ENCODE data around the gene DCDC1. TPM values are rescaled to one million over a fixed set of nuclear protein-coding genes. Genes with fewer than 3 reads are reported as not detected.
"Not testable (repeated sequence)": the region's sequence is repeated elsewhere in the genome, so short reads cannot be mapped to it uniquely, and the experiment has no call there.

DCDC1 gene
- total RNA-seq, 1 experiment from 2014 or later = 0.58 TPM

DNA sequence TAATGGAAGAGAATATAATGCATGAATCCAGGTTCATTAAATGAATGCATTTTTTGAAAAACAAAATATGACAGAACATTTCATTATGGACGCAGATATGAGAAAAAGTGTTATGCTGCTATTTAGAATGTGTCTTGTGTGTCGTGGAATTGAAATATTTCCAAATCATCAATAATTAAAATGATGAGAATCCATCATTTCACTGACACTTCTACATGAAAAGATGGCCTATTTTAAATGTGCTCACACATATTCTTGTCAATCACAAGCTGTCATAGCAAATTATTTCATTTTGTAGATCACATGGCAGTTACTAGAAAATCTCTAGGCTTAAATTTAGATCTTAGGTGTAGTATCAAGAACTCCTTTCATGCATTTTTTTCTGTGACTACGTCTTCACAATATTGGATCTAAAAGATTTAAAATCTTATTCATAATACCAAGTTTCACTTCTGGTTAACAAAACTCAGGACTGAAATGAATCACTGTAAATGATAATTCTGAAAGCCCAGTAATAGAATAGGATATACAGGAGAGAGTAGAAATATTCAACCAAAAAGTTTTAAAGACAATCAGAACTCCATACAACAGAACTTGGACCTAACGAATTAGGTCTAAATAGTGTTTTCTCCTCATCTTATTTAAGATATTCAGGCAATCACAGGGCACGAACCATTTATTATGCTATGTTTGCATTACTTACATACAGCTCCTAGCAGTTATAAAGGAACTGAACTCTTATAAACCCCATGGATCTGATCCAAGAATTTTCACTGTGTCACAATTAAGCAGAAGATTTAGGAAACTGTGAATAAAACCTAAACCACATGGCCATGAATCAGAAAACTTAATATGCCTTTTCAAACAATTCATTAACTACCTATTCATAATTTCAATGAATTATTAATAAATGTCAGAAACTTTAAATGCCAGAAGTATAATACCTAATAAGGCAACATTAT, 67.7 kb downstream of the DCDC1 start:
- intact Hi-C loops (cut with micrococcal nuclease; ENCODE audit: unreplicated experiment) = no loop called here
- TF ChIP-seq, protein P1, sequence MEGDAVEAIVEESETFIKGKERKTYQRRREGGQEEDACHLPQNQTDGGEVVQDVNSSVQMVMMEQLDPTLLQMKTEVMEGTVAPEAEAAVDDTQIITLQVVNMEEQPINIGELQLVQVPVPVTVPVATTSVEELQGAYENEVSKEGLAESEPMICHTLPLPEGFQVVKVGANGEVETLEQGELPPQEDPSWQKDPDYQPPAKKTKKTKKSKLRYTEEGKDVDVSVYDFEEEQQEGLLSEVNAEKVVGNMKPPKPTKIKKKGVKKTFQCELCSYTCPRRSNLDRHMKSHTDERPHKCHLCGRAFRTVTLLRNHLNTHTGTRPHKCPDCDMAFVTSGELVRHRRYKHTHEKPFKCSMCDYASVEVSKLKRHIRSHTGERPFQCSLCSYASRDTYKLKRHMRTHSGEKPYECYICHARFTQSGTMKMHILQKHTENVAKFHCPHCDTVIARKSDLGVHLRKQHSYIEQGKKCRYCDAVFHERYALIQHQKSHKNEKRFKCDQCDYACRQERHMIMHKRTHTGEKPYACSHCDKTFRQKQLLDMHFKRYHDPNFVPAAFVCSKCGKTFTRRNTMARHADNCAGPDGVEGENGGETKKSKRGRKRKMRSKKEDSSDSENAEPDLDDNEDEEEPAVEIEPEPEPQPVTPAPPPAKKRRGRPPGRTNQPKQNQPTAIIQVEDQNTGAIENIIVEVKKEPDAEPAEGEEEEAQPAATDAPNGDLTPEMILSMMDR (conservative IDR thresholded peaks at IDR 0.05; ENCODE audit: low read depth, low read length) = no peak
- Histone ChIP-seq H3K4me1 (ENCODE audit: insufficient read depth, low read length, poor library complexity, severe bottlenecking) (peaks cover 35% of the 10 kb centered on the region), H3K27ac (ENCODE audit: low read depth, low read length, poor library complexity, severe bottlenecking) (no peak overlapping the region), H3K4me3 (ENCODE audit: low read depth, low read length, poor library complexity, severe bottlenecking) (no peak overlapping the region), H3K27me3 (replicated peaks; ENCODE audit: insufficient read depth, low read depth, low read length, poor library complexity) (peaks cover 30% of the 10 kb centered on the region), H3K9me3 (ENCODE audit: low read depth, low read length, poor library complexity, severe bottlenecking) (no peaks in the 10 kb centered on the region), H3K36me3 (ENCODE audit: insufficient read depth, low read length, poor library complexity, severe bottlenecking) (no peaks in the 10 kb centered on the region)
- POLR2A ChIA-PET (ENCODE audit: low non-redundant PET) = no interaction called here
- no TSS peak for BruUV-seq (replicated peaks)
- CTCF ChIA-PET = interaction anchor here (1.4 kb wide), 1 partner anchor 39 kb away, joined by 4 read pairs; no protein-coding TSS in a partner anchor
- DNase-seq (ENCODE audit: low spot score) = peak; percentile 64

DNA sequence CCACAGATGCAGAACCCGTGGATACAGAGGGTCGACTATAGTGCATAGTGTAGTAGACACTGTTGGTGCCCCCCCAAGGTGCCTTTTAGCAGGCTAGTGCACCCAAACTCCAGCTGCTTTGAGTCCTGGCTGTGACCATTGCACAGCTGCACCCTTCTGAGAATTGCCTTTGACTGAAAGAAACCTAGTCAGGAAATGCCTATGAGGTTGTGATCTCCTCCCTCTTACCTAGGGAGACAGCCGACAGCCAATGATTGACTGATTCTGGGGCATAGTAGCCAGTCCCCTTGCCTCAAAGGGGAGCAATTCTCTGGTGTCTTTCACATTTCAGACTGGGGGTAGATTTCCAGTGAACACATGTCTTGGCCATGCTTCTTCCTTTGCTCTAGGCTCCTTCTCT, 74.2 kb downstream of the DCDC1 start:
- no peak for DNase-seq (ENCODE audit: low spot score)
- TF ChIP-seq EZH2 (IDR thresholded peaks at IDR 0.05; ENCODE audit: borderline replicate concordance, low read depth, low read length, poor library complexity, severe bottlenecking) = no peak
- TF ChIP-seq, protein P1 (conservative IDR thresholded peaks at IDR 0.05; ENCODE audit: low read depth, low read length) = no peak
- ChIA-PET POLR2A (ENCODE audit: low non-redundant PET) (interaction anchor here (0.6 kb wide), 1 partner anchor 12 kb away, joined by 3 read pairs; no protein-coding TSS in a partner anchor), CTCF (no interaction called here)
- Histone ChIP-seq H3K4me1 (ENCODE audit: insufficient read depth, low read length, poor library complexity, severe bottlenecking) (no peaks in the 10 kb centered on the region), H3K27ac (ENCODE audit: low read depth, low read length, poor library complexity, severe bottlenecking) (no peak overlapping the region), H3K27me3 (replicated peaks; ENCODE audit: insufficient read depth, low read depth, low read length, poor library complexity) (peaks cover 49% of the 10 kb centered on the region), H3K36me3 (ENCODE audit: insufficient read depth, low read length, poor library complexity, severe bottlenecking) (no peaks in the 10 kb centered on the region), H3K9me3 (ENCODE audit: low read depth, low read length, poor library complexity, severe bottlenecking) (no peaks in the 10 kb centered on the region), H3K4me3 (ENCODE audit: low read depth, low read length, poor library complexity, severe bottlenecking) (no peak overlapping the region)
- intact Hi-C loops (cut with micrococcal nuclease; ENCODE audit: unreplicated experiment) = no loop called here
- no TSS peak for BruUV-seq (replicated peaks)

DNA sequence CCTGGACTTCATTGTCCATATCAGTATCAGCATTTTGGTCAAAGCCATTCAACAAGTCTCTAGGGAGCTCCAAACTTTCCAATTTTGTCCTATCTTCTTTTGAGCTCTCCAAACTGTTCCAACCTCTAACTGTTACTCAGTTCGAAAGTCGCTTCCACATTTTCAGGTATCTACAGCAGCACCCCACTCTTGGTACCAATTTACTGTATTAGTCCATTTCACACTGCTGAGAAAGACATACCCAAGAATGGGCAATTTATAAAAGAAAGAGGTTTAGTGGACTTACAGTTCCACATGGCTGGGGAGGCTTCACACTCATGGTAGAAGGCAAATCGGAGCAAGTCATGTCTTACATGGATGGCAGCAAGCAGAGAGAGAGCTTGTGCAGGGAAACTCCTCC, 96.0 kb downstream of the DCDC1 start:
- BruUV-seq (replicated peaks); H3K4me3 ChIP-seq (ENCODE audit: low read depth, low read length, poor library complexity, severe bottlenecking); H3K27ac ChIP-seq (ENCODE audit: low read depth, low read length, poor library complexity, severe bottlenecking); H3K4me1 ChIP-seq (ENCODE audit: insufficient read depth, low read length, poor library complexity, severe bottlenecking); CTCF ChIA-PET; DNase-seq (ENCODE audit: low spot score); POLR2A ChIA-PET (ENCODE audit: low non-redundant PET); intact Hi-C loops (cut with micrococcal nuclease; ENCODE audit: unreplicated experiment); H3K36me3 ChIP-seq (ENCODE audit: insufficient read depth, low read length, poor library complexity, severe bottlenecking); H3K27me3 ChIP-seq (replicated peaks; ENCODE audit: insufficient read depth, low read depth, low read length, poor library complexity): not testable (repeated sequence)
- peaks cover 17% of the 10 kb centered on the region for H3K9me3 ChIP-seq (ENCODE audit: low read depth, low read length, poor library complexity, severe bottlenecking)

DNA sequence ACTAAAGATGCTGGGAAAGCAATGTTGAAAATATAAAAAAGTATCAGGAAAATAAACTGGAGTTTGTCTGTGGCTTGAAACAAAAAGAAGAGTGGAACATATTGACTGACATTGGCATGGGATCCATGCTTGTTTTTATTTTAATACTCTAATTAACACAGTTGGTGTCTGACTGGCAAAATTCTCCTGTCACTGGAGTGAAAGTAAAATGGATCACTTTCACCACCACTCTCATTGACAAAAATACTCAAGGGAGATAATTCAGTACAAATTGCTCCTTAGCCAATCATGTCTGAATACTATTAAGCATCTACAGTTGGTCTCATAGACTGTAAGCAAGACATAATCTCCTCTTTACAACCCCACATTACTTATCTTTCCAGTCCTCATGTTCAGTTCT, 101.8 kb downstream of the DCDC1 start:
- H3K27ac ChIP-seq (ENCODE audit: low read depth, low read length, poor library complexity, severe bottlenecking) = no peak overlapping the region
- no peaks in the 10 kb centered on the region for H3K36me3 ChIP-seq (ENCODE audit: insufficient read depth, low read length, poor library complexity, severe bottlenecking)
- CTCF ChIA-PET = no interaction called here
- H3K4me3 ChIP-seq (ENCODE audit: low read depth, low read length, poor library complexity, severe bottlenecking) = no peak overlapping the region
- POLR2A ChIA-PET (ENCODE audit: low non-redundant PET) = no interaction called here
- peaks cover 3% of the 10 kb centered on the region for H3K9me3 ChIP-seq (ENCODE audit: low read depth, low read length, poor library complexity, severe bottlenecking)
- TF ChIP-seq, protein P1 (conservative IDR thresholded peaks at IDR 0.05; ENCODE audit: low read depth, low read length) = no peak
- no peak for TF ChIP-seq EZH2 (IDR thresholded peaks at IDR 0.05; ENCODE audit: borderline replicate concordance, low read depth, low read length, poor library complexity, severe bottlenecking)
- peaks cover 10% of the 10 kb centered on the region for H3K27me3 ChIP-seq (replicated peaks; ENCODE audit: insufficient read depth, low read depth, low read length, poor library complexity)
- DNase-seq (ENCODE audit: low spot score) = no peak
- H3K4me1 ChIP-seq (ENCODE audit: insufficient read depth, low read length, poor library complexity, severe bottlenecking) = no peaks in the 10 kb centered on the region
- BruUV-seq (replicated peaks) = no TSS peak
- intact Hi-C loops (cut with micrococcal nuclease; ENCODE audit: unreplicated experiment) = no loop called here

Measured in A673 (cell line).